Measurements from ENCODE around the gene ANXA8. TPM values are rescaled to one million over a fixed set of nuclear protein-coding genes. Genes with fewer than 3 reads are reported as not detected.

Gene ANXA8
- total RNA-seq, 1 experiment from 2014 or later: 0.22 TPM

DNA sequence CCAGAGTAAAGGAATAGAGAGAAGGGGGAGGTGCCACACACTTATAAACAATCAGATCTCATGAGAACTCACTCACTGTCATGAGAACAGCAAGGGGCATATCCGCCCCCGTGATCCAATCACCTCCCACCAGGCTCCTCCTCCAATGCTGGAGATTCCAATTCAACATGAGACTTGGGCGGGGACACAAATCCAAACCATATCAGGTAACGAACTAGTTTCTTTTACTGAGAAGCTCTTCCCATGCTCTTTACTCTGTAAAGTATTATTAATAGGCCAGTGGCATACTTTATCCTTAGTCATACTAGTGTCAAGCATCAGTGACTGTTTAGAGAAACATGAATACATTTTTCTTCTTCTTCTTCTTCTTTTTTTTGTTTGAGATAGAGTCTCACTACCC is 60.4 kb downstream of the ANXA8 start:
- H3K9ac ChIP-seq (ENCODE audit: extremely low read depth, insufficient read length, low read length): no peak overlapping the region
- H3K27ac Mint-ChIP-seq: peak overlapping the region in 1 of 3 experiments; percentile 57; a peak in 1 of 7 replicates
- H4K91ac ChIP-seq (ENCODE audit: insufficient read length, low read depth, low read length): no peak overlapping the region
- no peak overlapping the region for H2BK20ac ChIP-seq (ENCODE audit: low read depth, low read length, poor library complexity, severe bottlenecking)
- H3K56ac ChIP-seq (ENCODE audit: insufficient read length, low read depth, low read length): no peak overlapping the region
- H3T11ph ChIP-seq (ENCODE audit: low read length): no peak overlapping the region
- no peak overlapping the region for H2BK12ac ChIP-seq (ENCODE audit: insufficient read length, low read depth, low read length)
- H3K27me3 Mint-ChIP-seq (ENCODE audit: low read depth): no peaks in the 10 kb centered on the region; the same call in 1 of the 2 replicates
- H3K4me2 ChIP-seq (ENCODE audit: insufficient read depth, insufficient read length, low read length): no peak overlapping the region
- H3K79me2 ChIP-seq (ENCODE audit: insufficient read depth, low read length): no peaks in the 10 kb centered on the region
- H4K8ac ChIP-seq (replicated peaks; ENCODE audit: insufficient read length, low read depth, low read length): no peak overlapping the region
- TF ChIP-seq, protein P1, sequence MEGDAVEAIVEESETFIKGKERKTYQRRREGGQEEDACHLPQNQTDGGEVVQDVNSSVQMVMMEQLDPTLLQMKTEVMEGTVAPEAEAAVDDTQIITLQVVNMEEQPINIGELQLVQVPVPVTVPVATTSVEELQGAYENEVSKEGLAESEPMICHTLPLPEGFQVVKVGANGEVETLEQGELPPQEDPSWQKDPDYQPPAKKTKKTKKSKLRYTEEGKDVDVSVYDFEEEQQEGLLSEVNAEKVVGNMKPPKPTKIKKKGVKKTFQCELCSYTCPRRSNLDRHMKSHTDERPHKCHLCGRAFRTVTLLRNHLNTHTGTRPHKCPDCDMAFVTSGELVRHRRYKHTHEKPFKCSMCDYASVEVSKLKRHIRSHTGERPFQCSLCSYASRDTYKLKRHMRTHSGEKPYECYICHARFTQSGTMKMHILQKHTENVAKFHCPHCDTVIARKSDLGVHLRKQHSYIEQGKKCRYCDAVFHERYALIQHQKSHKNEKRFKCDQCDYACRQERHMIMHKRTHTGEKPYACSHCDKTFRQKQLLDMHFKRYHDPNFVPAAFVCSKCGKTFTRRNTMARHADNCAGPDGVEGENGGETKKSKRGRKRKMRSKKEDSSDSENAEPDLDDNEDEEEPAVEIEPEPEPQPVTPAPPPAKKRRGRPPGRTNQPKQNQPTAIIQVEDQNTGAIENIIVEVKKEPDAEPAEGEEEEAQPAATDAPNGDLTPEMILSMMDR (conservative IDR thresholded peaks at IDR 0.05): no peak
- no CpG with 5 or more reads among the region's 4 CpGs for WGBS (ENCODE audit: extremely low coverage, insufficient read length, low lambda C conversion rate)
- no peak overlapping the region for H2AFZ ChIP-seq (ENCODE audit: low read length)
- H3K27ac ChIP-seq (ENCODE audit: insufficient read length, low read depth, low read length): no peak overlapping the region
- H2BK120ac ChIP-seq (ENCODE audit: low read depth, low read length, poor library complexity, severe bottlenecking): no peak overlapping the region
- H3K14ac ChIP-seq (ENCODE audit: insufficient read depth, low read length): no peak overlapping the region
- DNase-seq: peak; percentile 35
- H3K23me2 ChIP-seq (ENCODE audit: insufficient read length, low read depth, low read length, poor library complexity, severe bottlenecking): no peaks in the 10 kb centered on the region
- no peaks in the 10 kb centered on the region for H3K9me3 ChIP-seq (ENCODE audit: control insufficient read depth, low read depth, low read length)
- H3K27me3 ChIP-seq (ENCODE audit: insufficient read depth, low read length): no peaks in the 10 kb centered on the region
- no peaks in the 10 kb centered on the region for H3K36me3 Mint-ChIP-seq (ENCODE audit: insufficient read depth in 1 of 3, low read depth in 3 of 3)
- H3K4me3 Mint-ChIP-seq: no peak overlapping the region; a peak in 1 of 5 replicates
- no peak overlapping the region for H3K4ac ChIP-seq (ENCODE audit: low read depth, low read length)
- H3K18ac ChIP-seq (ENCODE audit: insufficient read length, low read depth, low read length): no peak overlapping the region
- H4K5ac ChIP-seq (ENCODE audit: insufficient read length, low read depth, low read length): no peak overlapping the region
- H2BK15ac ChIP-seq (ENCODE audit: low read depth, low read length): no peak overlapping the region
- no peak overlapping the region for H2AK5ac ChIP-seq (ENCODE audit: insufficient read length, low read length)
- H3K9me3 Mint-ChIP-seq: no peaks in the 10 kb centered on the region; a peak in 2 of 5 replicates
- H3K79me1 ChIP-seq (ENCODE audit: insufficient read depth, low read depth, low read length, poor library complexity, severe bottlenecking): no peaks in the 10 kb centered on the region
- no peaks in the 10 kb centered on the region; the same call in 1 of the 2 replicates for H3K4me1 ChIP-seq (ENCODE audit: insufficient read depth, low read length)
- no peak overlapping the region for H3K23ac ChIP-seq (ENCODE audit: insufficient read length, low read depth, low read length)
- peaks cover 15 to 19% of the 10 kb centered on the region in 2 experiments for H3K4me1 Mint-ChIP-seq
- H2BK5ac ChIP-seq (ENCODE audit: insufficient read length, low read length): no peak overlapping the region
- no peaks in the 10 kb centered on the region for H4K20me1 ChIP-seq (ENCODE audit: control insufficient read depth, insufficient read depth, insufficient read length)
